ENCODE measurements around the gene GSTA1. TPM values are rescaled to one million over a fixed set of nuclear protein-coding genes. Genes with fewer than 3 reads are reported as not detected.
A peak's percentile ranks its signal among the peaks of the same experiment; 100 is the strongest.
"Not testable (repeated sequence)": the region's sequence is repeated elsewhere in the genome, so short reads cannot be mapped to it uniquely, and the experiment has no call there.

Gene GSTA1
- total and polyA plus RNA-seq, 9 of the 15 experiments (the other 6 are each of a cell fraction or from before 2014, with no cell fraction given): 0.42 TPM; not detected in 8

DNA sequence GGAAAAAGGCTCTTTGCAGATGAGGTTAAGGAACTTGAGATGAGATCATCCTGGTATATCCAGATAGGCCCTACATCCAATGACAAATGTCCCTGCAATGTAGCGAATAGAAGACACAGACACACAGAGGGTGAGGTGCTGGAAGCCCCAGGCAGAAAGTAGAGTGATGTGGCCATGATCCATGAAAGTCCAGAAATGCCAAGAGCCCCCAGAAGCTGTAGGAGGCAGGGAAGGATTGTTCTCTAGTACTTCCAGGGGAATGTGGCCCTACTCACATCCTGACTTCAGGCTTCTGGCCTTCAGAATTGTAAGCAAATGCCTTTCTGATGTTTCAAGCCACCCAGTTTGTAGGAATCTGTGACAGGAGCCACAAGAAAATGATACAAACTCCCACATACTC lies 14.0 kb downstream of the GSTA1 start:
- intact Hi-C loops (cut with micrococcal nuclease); H3K79me2 ChIP-seq (ENCODE audit: control insufficient read depth, insufficient read depth, low read length); DNase-seq (ENCODE audit: extremely low read depth in 1 of 4, low spot score in 3 of 4); H2AFZ ChIP-seq (ENCODE audit: low read depth, low read length); H3K27me3 ChIP-seq (ENCODE audit: control insufficient read depth in 2 of 2, insufficient read depth in 2 of 2, low read length in 2 of 2); H3K4me3 ChIP-seq; FAIRE-seq; H3K9ac ChIP-seq (ENCODE audit: insufficient read depth in 1 of 2, low read depth in 2 of 2, low read length in 2 of 2); H3K36me3 ChIP-seq (ENCODE audit: control insufficient read depth, insufficient read depth, low read length); H3K9me1 ChIP-seq (ENCODE audit: control insufficient read depth, insufficient read depth, low read length); H3K4me1 ChIP-seq (replicated peaks in 1 of 2; ENCODE audit: control insufficient read depth in 2 of 2, insufficient read depth in 2 of 2, low read length in 2 of 2); H3K9me3 ChIP-seq (replicated peaks; ENCODE audit: control insufficient read depth, insufficient read depth, low read depth, low read length); CTCF ChIA-PET (ENCODE audit: low intra/inter-chr PET ratio); H3K4me2 ChIP-seq (ENCODE audit: insufficient read depth, low read length); H3K27ac ChIP-seq (ENCODE audit: extremely low read depth, low read depth, low read length); H4K20me1 ChIP-seq (replicated peaks; ENCODE audit: control insufficient read depth, insufficient read depth, low read length); ATAC-seq; BruUV-seq (replicated peaks): not testable (repeated sequence)
- in situ Hi-C loops (cut with MboI): loop anchor here (5.0 kb wide), 1 partner anchor 38 kb away; no protein-coding TSS in a partner anchor
- 0% methylated on average over 1 of the region's 1 CpG for WGBS (ENCODE audit: insufficient coverage, low coverage, missing lambda C conversion rate)
- POLR2A ChIA-PET: interaction anchor here (0.7 kb wide), 1 partner anchor 86 kb away, joined by 3 read pairs; no protein-coding TSS in a partner anchor

- no peak overlapping the region for H3K9ac ChIP-seq (ENCODE audit: insufficient read depth in 1 of 2, low read depth in 2 of 2, low read length in 2 of 2)
- H3K27me3 ChIP-seq (ENCODE audit: control insufficient read depth in 2 of 2, insufficient read depth in 2 of 2, low read length in 2 of 2): no peaks in the 10 kb centered on the region
- H4K20me1 ChIP-seq (replicated peaks; ENCODE audit: control insufficient read depth, insufficient read depth, low read length): no peaks in the 10 kb centered on the region
- FAIRE-seq (peak; percentile 19), DNase-seq (ENCODE audit: extremely low read depth in 1 of 4, low spot score in 3 of 4) (peak in 1 of 4 experiments; percentile 36), ATAC-seq (peak; percentile 54; the same call in 2 of the 3 replicates)
- peaks cover 2% of the 10 kb centered on the region; the same call in 1 of the 2 replicates for H3K9me3 ChIP-seq (replicated peaks; ENCODE audit: control insufficient read depth, insufficient read depth, low read depth, low read length)
- CTCF ChIA-PET (ENCODE audit: low intra/inter-chr PET ratio): no interaction called here
- H3K27ac ChIP-seq (ENCODE audit: extremely low read depth, low read depth, low read length): no peak overlapping the region
- POLR2A ChIA-PET: no interaction called here
- no peaks in the 10 kb centered on the region for H3K9me1 ChIP-seq (ENCODE audit: control insufficient read depth, insufficient read depth, low read length)
- peaks cover 0 to 7% of the 10 kb centered on the region in 2 experiments; a peak in 3 of 5 replicates for H3K4me1 ChIP-seq (replicated peaks in 1 of 2; ENCODE audit: control insufficient read depth in 2 of 2, insufficient read depth in 2 of 2, low read length in 2 of 2)
- WGBS (ENCODE audit: insufficient coverage, low coverage, missing lambda C conversion rate): 6% methylated on average over 3 of the region's 3 CpGs
- no peaks in the 10 kb centered on the region for H3K79me2 ChIP-seq (ENCODE audit: control insufficient read depth, insufficient read depth, low read length)
- H2AFZ ChIP-seq (ENCODE audit: low read depth, low read length): no peak overlapping the region
- H3K4me2 ChIP-seq (ENCODE audit: insufficient read depth, low read length): no peak overlapping the region
- BruUV-seq (replicated peaks): no TSS peak
- H3K36me3 ChIP-seq (ENCODE audit: control insufficient read depth, insufficient read depth, low read length): no peaks in the 10 kb centered on the region
- H3K4me3 ChIP-seq: no peak overlapping the region
- intact Hi-C loops (cut with micrococcal nuclease) (no loop called here), in situ Hi-C loops (cut with MboI) (loop anchor here (5.0 kb wide), 1 partner anchor 39 kb away; no protein-coding TSS in a partner anchor)
- peak; percentile 82 for TF ChIP-seq HMBOX1 (IDR thresholded peaks at IDR 0.05)
- TF ChIP-seq ASH1L (IDR thresholded peaks at IDR 0.05; ENCODE audit: borderline replicate concordance, low read depth, partially characterized antibody): no peak
- TF ChIP-seq ZNF316 (IDR thresholded peaks at IDR 0.05): peak; percentile 76
- TF ChIP-seq, protein P1, sequence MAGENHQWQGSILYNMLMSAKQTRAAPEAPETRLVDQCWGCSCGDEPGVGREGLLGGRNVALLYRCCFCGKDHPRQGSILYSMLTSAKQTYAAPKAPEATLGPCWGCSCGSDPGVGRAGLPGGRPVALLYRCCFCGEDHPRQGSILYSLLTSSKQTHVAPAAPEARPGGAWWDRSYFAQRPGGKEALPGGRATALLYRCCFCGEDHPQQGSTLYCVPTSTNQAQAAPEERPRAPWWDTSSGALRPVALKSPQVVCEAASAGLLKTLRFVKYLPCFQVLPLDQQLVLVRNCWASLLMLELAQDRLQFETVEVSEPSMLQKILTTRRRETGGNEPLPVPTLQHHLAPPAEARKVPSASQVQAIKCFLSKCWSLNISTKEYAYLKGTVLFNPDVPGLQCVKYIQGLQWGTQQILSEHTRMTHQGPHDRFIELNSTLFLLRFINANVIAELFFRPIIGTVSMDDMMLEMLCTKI (IDR thresholded peaks at IDR 0.05; ENCODE audit: partially characterized antibody): no peak
- no peak for TF ChIP-seq ZNF143 (CRISPR knock-in tag; IDR thresholded peaks at IDR 0.05)
- no peak for TF ChIP-seq HLTF (IDR thresholded peaks at IDR 0.05)
- no peak for TF ChIP-seq ARID3A (IDR thresholded peaks at IDR 0.05; ENCODE audit: borderline replicate concordance, low read depth, low read length)
- no peak for TF ChIP-seq U2AF1 (optimal IDR thresholded peaks at IDR 0.05; ENCODE audit: low read depth, low read length)
- TF ChIP-seq MAFK (IDR thresholded peaks at IDR 0.05; ENCODE audit: low read length): peak; percentile 28; the same call in 1 of the 2 replicates
- TF ChIP-seq NFE2 (IDR thresholded peaks at IDR 0.05; ENCODE audit: low read depth): peak; percentile 84
- no peak for TF ChIP-seq TAF9B (IDR thresholded peaks at IDR 0.05; ENCODE audit: partially characterized antibody)
- TF ChIP-seq HMG20B (CRISPR knock-in tag; IDR thresholded peaks at IDR 0.05): no peak
- peak; percentile 64 for TF ChIP-seq MAFF (IDR thresholded peaks at IDR 0.05; ENCODE audit: low read length)
Observed at GRCh38 chr6:52788478-52788877, 15.1 kb downstream of the GSTA1 start.

Data from K562 (cell line).